ENCODE measurements around the gene PFKFB4.

DNA sequence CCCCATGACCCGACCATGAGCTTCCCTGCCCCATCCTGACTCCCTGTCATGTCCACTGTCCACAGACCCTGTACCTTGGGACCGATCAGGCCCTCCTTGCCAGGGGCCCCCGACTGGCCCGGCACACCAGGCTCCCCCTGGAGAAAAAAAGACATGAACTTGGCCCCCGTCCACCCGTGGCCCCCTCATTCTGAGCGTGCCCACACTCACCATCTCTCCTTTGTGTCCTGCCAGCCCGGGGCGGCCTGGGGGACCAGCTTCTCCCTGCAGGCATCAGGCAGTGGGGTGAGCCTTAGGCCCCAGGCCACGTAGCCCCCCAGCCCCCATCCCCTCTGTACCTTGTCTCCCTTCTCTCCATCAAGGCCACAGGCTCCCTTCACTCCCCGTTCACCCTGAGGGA lies 10.9 kb upstream of the PFKFB4 start:
- TF ChIP-seq, protein P1, sequence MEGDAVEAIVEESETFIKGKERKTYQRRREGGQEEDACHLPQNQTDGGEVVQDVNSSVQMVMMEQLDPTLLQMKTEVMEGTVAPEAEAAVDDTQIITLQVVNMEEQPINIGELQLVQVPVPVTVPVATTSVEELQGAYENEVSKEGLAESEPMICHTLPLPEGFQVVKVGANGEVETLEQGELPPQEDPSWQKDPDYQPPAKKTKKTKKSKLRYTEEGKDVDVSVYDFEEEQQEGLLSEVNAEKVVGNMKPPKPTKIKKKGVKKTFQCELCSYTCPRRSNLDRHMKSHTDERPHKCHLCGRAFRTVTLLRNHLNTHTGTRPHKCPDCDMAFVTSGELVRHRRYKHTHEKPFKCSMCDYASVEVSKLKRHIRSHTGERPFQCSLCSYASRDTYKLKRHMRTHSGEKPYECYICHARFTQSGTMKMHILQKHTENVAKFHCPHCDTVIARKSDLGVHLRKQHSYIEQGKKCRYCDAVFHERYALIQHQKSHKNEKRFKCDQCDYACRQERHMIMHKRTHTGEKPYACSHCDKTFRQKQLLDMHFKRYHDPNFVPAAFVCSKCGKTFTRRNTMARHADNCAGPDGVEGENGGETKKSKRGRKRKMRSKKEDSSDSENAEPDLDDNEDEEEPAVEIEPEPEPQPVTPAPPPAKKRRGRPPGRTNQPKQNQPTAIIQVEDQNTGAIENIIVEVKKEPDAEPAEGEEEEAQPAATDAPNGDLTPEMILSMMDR (IDR thresholded peaks at IDR 0.05 in 2 of 3, conservative IDR thresholded peaks at IDR 0.05 in 1 of 3; ENCODE audit: insufficient read depth in 2 of 3, low read depth in 1 of 3, low read length in 3 of 3): no peak
- TF ChIP-seq POLR2A (conservative IDR thresholded peaks at IDR 0.05) (no peak), NR2C2 (CRISPR knock-in tag; IDR thresholded peaks at IDR 0.05) (no peak), NR2C2 (tag; IDR thresholded peaks at IDR 0.05) (no peak), ZNF274 (IDR thresholded peaks at IDR 0.05; ENCODE audit: borderline replicate concordance, low read depth, low read length) (no peak), MXI1 (IDR thresholded peaks at IDR 0.05; ENCODE audit: low read depth, low read length) (no peak), FOXJ3 (CRISPR knock-in tag; IDR thresholded peaks at IDR 0.05) (no peak), HIVEP1 (CRISPR knock-in tag; IDR thresholded peaks at IDR 0.05) (no peak)

Measured in K562 (cell line).